HG03442 (cell line): ENCODE measurements around the gene SAFB.

ENCODE experiments used
- ATAC-seq: cut with Tn5 transposase; IDR thresholded peaks from one replicate; pipeline ENCODE4 v1.9.1; 2021; ENCODE audit warnings: mild to moderate bottlenecking, moderate library complexity; ENCODE audit not compliant: unreplicated experiment

SAFB gene

GRCh38 chr19:5624741-5625278, 1.9 kb downstream of the SAFB start:
- no peak for ATAC-seq

GRCh38 chr19:5625641-5626040, 2.8 kb downstream of the SAFB start:
- no peak for ATAC-seq

- no peak for ATAC-seq
Measured at GRCh38 chr19:5627395-5627904, 4.6 kb downstream of the SAFB start.

DNA sequence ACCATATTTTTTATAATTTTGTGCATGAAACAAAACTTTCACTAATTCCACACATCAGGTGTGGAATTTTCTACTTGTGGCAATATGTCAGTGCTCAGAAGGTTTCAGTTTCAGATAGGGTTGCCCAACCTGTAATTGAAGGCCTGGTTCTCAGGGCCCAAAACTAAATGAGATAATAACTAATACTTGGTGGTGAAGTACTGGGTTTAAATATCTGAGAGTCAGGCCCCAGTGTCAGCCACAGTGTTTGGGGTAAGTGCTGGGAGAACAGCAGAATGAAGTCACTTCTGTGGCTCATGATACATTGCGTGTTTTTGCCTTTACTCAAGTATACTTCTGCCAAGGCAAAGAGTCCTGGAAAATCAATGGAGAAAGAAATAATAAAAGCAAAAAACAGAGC, 5.6 kb downstream of the SAFB start:
- ATAC-seq: no peak

GRCh38 chr19:5628919-5629481, 6.1 kb downstream of the SAFB start:
- ATAC-seq: no peak

- no peak for ATAC-seq
Measured at GRCh38 chr19:5631567-5632240, 8.8 kb downstream of the SAFB start.

GRCh38 chr19:5632241-5632612, 9.3 kb downstream of the SAFB start:
- ATAC-seq: no peak

GRCh38 chr19:5632657-5633056, 9.8 kb downstream of the SAFB start:
- ATAC-seq: no peak

- ATAC-seq: no peak
Measured at GRCh38 chr19:5635427-5635826, 12.5 kb downstream of the SAFB start.

DNA sequence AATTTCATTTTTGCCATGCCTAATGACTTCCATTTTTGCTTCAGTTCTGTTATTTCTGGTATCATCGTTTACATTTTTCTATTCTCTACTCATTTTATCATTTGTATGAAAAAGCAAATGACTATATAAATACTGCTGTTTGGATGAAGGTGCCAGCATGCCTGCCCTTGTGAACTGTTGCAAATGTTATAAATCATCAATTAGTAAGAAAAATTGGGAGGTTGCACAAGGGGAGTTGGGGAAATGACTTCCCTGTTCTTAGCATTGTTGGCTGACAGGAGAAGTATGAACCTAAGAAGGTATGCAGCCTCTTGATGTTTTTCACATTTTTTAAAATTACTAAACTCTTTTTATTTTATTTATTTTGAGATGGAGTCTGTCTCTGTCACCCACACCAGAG, 15.1 kb downstream of the SAFB start:
- no peak for ATAC-seq

- ATAC-seq: no peak
Measured at GRCh38 chr19:5641171-5641570, 18.3 kb downstream of the SAFB start.

- ATAC-seq: no peak
Measured at GRCh38 chr19:5642204-5642603, 19.3 kb downstream of the SAFB start.

GRCh38 chr19:5643060-5643459, 20.2 kb downstream of the SAFB start:
- no peak for ATAC-seq

DNA sequence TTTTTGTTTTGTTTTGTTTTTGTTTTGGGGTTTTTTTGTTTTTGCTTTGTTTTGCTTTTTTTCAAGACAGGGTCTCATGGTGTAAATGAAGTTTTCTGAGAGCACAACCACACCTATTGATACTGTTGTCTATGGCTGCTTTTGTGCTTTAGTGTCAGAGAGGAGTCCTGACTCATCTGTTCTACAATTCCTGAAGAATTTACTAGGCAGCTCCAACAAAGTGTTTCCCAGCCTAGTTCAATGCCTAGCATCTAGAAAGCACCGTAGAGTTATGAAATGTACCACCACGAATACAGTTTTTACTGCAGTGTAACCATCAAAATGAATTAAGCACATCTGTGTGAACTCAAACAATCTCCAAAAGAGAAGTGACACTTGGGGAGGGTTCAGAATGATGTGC, 21.2 kb downstream of the SAFB start:
- ATAC-seq: no peak

GRCh38 chr19:5645409-5645808, 22.5 kb downstream of the SAFB start:
- no peak for ATAC-seq

DNA sequence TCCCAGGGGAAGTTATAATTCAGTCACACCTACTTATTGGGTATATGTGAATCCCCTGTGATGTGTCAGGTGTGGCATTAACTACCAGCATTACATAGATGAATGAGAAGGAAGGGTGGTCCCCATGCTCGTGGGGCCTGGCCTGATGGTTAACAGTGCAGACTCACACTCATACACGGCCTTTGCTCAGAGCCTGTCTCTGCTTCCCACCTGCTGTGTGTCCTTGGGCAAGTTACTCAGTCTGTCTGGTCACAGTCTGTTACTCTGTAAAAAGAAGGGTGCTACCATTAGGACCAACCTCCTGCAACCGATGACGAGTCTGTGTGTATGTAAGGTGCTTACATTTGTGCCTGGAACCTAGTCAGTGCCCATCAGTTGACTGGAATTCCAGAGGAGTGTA, 23.8 kb downstream of the SAFB start:
- no peak for ATAC-seq

DNA sequence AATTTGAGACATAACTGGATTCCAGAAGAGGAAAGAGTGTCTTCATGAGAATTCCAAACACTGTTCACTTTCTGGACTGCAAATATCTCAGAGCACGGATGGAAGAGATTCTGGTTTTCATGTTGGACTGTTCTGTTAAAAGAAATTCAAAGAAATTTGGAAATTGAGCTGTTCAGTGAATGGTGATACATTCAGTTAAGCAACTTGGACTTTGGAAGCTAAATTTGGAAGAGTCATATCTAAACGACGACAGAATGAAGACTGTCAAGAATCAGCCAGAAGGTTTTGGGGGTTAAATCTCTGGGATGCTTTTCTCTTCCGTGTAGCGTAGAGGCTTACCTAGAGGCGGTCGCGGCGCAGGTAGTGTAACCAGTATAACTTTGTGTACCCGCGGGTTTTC, 25.6 kb downstream of the SAFB start:
- no peak for ATAC-seq

- ATAC-seq: no peak
Measured at GRCh38 chr19:5651361-5651760, 28.5 kb downstream of the SAFB start.

GRCh38 chr19:5652261-5652660, 29.4 kb downstream of the SAFB start:
- no peak for ATAC-seq

DNA sequence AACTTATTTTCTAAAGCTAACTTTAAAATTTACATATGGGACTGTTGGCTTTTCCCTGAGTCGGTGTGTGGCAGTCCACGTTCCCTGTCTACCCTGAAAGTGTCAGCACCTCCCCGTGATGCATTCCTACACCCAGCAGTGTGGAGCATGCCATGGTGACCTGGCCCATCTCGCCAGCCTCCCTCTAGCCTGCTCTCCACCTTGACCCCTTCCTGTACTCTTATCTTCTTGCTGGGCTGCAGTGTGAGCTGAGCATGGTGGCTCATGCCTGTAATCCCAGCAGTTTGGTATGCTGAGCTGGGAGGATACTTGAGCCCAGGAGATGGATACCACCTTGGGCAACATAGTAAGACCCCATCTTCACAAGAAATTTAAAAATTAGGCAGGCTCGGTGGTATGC, 32.0 kb downstream of the SAFB start:
- no peak for ATAC-seq

GRCh38 chr19:5655412-5655811, 32.5 kb downstream of the SAFB start:
- ATAC-seq: no peak

- ATAC-seq: no peak
Measured at GRCh38 chr19:5661483-5661882, 38.6 kb downstream of the SAFB start.

DNA sequence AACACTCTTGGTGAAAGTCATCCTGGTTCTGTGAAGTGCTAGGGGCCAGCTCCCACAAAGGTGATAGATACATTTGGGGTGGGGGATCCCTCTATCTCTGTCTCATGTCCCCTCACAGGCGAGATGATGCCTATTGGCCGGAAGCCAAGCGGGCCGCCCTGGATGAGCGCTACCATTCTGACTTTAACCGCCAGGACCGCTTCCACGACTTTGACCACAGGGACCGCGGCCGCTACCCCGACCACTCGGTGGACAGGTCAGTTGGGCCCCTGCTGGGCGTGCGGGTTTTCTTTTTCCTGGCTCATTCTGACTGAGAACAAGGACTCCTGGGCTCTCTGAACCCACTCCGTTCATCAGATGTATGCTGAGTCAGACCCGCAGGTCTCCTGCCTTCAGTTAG, 41.0 kb downstream of the SAFB start:
- ATAC-seq: no peak
